ENCODE data around the gene SUPT20H.

DNA sequence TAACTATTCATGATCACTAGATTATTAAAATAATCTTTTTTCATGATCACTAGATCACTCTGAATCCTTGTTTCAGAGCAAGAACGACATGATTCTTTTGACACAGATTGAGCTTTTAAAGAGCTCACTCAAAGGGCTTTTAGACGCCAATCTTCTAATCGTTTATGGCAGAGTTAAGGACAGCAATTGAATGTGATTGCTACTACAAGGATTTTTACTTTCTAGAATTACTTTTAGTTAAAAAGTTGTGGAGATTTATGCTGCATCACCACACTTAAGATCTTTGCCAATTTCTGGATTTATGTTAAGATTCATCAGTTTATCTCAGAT is 57.6 kb downstream of the SUPT20H start:
- TF ChIP-seq, protein P1, sequence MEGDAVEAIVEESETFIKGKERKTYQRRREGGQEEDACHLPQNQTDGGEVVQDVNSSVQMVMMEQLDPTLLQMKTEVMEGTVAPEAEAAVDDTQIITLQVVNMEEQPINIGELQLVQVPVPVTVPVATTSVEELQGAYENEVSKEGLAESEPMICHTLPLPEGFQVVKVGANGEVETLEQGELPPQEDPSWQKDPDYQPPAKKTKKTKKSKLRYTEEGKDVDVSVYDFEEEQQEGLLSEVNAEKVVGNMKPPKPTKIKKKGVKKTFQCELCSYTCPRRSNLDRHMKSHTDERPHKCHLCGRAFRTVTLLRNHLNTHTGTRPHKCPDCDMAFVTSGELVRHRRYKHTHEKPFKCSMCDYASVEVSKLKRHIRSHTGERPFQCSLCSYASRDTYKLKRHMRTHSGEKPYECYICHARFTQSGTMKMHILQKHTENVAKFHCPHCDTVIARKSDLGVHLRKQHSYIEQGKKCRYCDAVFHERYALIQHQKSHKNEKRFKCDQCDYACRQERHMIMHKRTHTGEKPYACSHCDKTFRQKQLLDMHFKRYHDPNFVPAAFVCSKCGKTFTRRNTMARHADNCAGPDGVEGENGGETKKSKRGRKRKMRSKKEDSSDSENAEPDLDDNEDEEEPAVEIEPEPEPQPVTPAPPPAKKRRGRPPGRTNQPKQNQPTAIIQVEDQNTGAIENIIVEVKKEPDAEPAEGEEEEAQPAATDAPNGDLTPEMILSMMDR (IDR thresholded peaks at IDR 0.05), result no peak
- TF ChIP-seq POLR2A (IDR thresholded peaks at IDR 0.05), result no peak

All from body of pancreas (tissue), 4 donors.